ENCODE results near the gene CACNA1D.

The CACNA1D gene

GRCh38 chr3:53599771-53600170, 105.4 kb downstream of the CACNA1D start:
- peak; percentile 26 for DNase-seq (ENCODE audit: low spot score)
- Histone ChIP-seq H3K4me3 (no peak overlapping the region), H3K27ac (no peak overlapping the region)
- no peak for TF ChIP-seq CTCF (IDR thresholded peaks at IDR 0.05)

GRCh38 chr3:53602866-53603265, 108.5 kb downstream of the CACNA1D start:
- Histone ChIP-seq H3K4me3 (no peak overlapping the region), H3K27ac (no peak overlapping the region)
- peak; percentile 43 for DNase-seq (ENCODE audit: low spot score)
- TF ChIP-seq CTCF (IDR thresholded peaks at IDR 0.05) = no peak

- Histone ChIP-seq H3K4me3 (no peak overlapping the region), H3K27ac (no peak overlapping the region)
- DNase-seq (ENCODE audit: low spot score) = peak; percentile 29
- TF ChIP-seq CTCF (IDR thresholded peaks at IDR 0.05) = no peak
Observed at GRCh38 chr3:53604232-53604631, 109.8 kb downstream of the CACNA1D start.

DNA sequence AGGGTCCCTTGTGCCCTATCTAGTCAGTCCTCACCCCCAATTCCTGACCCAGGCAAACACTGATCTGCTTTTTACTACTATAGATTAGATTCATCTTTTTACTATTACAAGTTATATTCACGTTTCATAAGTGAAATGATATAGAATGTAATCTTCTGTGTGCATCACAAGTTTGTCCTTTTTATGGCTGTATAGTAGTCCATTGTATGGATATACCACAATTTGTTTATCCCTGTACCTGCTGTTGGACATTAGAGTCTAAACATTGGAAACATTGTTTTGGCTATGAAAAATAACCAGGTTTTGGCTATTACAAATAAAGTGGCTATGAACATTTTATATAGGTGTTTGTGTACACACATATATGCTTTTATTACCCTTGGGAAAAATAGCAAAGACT, 112.4 kb downstream of the CACNA1D start:
- TF ChIP-seq CTCF (IDR thresholded peaks at IDR 0.05) = no peak
- Histone ChIP-seq H3K4me3 (no peak overlapping the region), H3K27ac (no peak overlapping the region)
- DNase-seq (ENCODE audit: low spot score) = no peak

- no peak overlapping the region for H3K27ac ChIP-seq
- no peak overlapping the region for H3K4me3 ChIP-seq
- no peak for TF ChIP-seq CTCF (IDR thresholded peaks at IDR 0.05)
- no peak for DNase-seq (ENCODE audit: low spot score)
Observed at GRCh38 chr3:53612508-53612907, 118.1 kb downstream of the CACNA1D start.

DNA sequence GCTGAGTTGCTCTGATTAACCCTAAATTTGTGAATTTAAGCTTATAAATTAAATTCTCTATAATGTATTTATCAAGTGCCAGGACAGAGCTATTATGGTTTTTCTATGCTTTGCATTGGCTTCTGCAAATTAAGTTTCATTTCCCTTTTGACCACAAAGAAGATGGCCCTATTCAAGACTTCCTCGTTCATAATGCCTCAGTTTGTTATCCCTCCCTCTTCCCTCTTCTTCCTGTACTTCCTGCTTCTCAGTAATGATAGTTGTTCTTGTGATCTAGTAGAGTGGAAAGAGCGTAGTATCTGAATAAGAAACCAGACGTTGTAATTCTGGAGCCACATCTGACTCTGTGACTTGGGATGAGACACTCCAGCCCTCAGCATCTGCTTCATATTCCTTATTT, 118.7 kb downstream of the CACNA1D start:
- TF ChIP-seq CTCF (IDR thresholded peaks at IDR 0.05) = no peak
- no peak overlapping the region for H3K4me3 ChIP-seq
- H3K27ac ChIP-seq = no peak overlapping the region
- DNase-seq (ENCODE audit: low spot score) = no peak

DNA sequence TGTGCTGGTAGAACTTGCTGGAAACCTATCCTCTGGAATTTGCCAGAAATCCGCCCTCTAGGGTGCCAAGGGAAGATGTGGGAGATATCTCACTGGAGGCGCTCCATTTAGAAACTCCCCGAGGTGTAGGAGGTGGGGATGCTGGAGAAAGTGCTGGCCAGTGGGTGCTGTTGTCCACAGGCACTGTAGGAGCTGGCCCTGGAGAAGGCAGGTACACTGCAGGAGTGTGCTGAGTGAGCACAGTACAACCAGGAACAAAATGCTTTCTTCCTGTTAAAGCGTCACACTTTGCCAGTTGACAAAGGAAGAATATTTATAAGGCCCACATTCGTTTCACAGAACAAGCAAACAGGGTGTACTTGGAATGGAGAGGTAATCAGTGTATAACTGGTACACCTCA, 119.9 kb downstream of the CACNA1D start:
- no peak for TF ChIP-seq CTCF (IDR thresholded peaks at IDR 0.05)
- DNase-seq (ENCODE audit: low spot score) = no peak
- Histone ChIP-seq H3K27ac (no peak overlapping the region), H3K4me3 (no peak overlapping the region)

Measured in coronary artery (tissue), 2 donors.